Activated naive CD8-positive, alpha-beta T cell treated with anti-CD3 and anti-CD28 coated beads, Interleukin-2, amount 50 U/mL, for 24 hours (primary cell): Measurements from ENCODE around the gene SETD3.
A peak's percentile ranks its signal among the peaks of the same experiment; 100 is the strongest.

ENCODE experiments used
- ATAC-seq: fragments of 150-1000 bp; cut with Tn5 transposase; one replicate; pipeline ENCODE4 v1.10.0; 2021
- DNase-seq: peaks from one replicate; pipeline ENCODE4 v3.0.0; 2021
- H3K27ac Mint-ChIP-seq: one replicate; pipeline ENCODE4 v1.8.0; 2021; ENCODE audit warnings: mild to moderate bottlenecking, mixed read lengths
- H3K27me3 Mint-ChIP-seq: one replicate; pipeline ENCODE4 v1.8.0; 2021; ENCODE audit warnings: mixed read lengths
- H3K36me3 Mint-ChIP-seq: one replicate; pipeline ENCODE4 v1.8.0; 2021; ENCODE audit warnings: low read depth, mixed read lengths
- H3K4me1 Mint-ChIP-seq: one replicate; pipeline ENCODE4 v1.8.0; 2021; ENCODE audit warnings: mixed read lengths
- H3K4me3 Mint-ChIP-seq: one replicate; pipeline ENCODE4 v1.8.0; 2021; ENCODE audit warnings: mild to moderate bottlenecking, moderate library complexity, mixed read lengths
- H3K9me3 Mint-ChIP-seq: one replicate; pipeline ENCODE4 v1.8.0; 2021; ENCODE audit warnings: mixed read lengths

Gene SETD3

DNA sequence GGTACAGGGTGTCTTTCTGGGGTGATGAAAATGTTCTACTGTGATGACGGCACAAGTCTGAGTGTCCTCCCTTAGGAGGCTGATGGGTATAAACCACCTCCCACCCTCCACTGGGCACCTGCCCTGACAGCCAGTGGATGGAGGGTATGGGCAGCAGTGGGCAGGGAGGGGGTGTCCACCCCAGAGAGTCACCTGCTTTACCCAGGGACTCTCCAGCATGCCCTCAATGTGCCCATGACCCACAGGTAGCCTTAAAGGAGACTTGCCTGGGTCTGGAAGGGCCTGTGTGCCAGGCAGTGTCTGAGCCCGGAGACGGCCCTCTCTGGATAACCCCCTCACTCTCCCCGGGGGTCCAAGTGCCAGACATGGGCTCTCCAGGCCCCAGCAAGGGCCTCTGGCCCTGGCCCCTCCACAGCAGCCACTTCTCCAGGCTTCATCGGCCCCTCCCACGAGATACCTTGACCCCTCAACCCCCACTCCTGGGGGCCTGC, 39.3 kb upstream of the SETD3 start:
- Mint-ChIP-seq H3K27ac (no peak overlapping the region), H3K4me1 (no peaks in the 10 kb centered on the region), H3K36me3 (no peaks in the 10 kb centered on the region), H3K9me3 (no peaks in the 10 kb centered on the region), H3K4me3 (no peak overlapping the region), H3K27me3 (no peaks in the 10 kb centered on the region)
- ATAC-seq (no peak), DNase-seq (no peak)

DNA sequence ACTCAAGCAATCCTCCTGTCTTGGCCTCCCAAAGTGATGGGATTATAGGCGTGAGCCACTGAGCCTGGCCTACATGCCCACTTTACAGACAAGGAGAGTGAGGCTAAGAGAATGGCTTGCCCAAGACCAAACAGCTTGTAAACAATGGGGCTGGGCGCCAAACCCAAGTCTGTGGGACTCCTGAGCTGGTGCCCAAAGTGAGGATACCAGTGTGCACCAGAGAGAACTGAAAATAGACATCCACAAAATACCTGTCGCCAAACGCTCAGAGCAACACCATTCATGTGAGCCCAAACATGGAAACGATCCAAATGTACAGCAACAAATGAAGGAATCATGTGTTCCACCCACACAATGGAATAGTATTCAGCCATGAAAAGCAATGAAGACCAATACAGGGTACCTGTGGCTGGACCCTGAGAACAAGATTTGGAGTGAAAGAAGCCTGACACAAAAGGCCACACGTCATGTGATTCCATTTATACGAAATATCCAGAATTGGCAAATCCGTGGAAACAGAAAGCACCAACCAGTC, 38.8 kb upstream of the SETD3 start:
- no peaks in the 10 kb centered on the region for H3K9me3 Mint-ChIP-seq

DNA sequence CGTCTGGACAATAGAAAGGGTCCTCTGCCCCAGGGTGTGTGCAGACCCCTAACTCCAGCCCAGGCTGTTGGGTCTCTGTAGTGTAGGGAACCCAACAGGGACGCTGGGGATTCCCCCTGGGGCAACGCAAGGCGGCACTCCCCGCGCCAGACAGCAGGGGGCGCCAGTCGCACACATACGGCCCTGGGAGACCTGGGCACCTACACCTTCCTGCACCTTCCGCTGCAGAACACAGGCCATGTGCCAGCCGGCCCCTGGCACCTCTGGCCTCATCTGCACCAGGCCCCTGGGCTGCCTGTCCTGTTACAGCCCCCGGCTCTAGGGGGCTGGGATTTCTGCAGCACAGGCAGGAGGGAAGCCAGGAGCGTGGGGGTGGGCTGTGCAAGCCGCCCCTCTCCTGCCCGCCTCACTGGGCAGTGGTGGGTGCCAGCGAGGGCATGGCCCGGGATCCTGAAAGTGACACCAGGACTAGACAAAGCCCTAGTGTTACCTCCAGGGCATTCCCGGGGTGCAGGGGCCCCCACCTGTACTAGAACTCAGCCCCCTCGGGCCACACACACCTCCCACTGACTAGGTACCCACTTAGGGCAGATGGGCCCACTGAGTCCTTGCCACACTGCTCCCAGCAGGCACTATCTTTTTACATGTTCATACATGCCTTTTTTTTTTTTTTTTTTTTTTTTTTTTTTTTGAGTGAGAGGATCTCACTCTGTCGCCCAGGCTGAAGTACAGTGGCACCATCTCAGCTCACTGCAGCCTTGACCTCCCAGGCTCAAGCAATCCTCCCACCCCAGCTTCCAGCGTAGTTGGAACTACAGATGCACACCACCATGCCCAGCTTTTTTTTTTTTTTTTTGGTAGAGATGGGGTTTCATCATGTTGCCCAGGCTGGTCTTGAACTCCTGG, 38.0 kb upstream of the SETD3 start:
- no peaks in the 10 kb centered on the region for H3K4me1 Mint-ChIP-seq
- H3K27me3 Mint-ChIP-seq: no peaks in the 10 kb centered on the region

More for the DNA sequence above, 38.8 kb upstream of the SETD3 start:
- DNase-seq: no peak
- Mint-ChIP-seq H3K27me3 (no peaks in the 10 kb centered on the region), H3K4me1 (no peaks in the 10 kb centered on the region), H3K36me3 (no peaks in the 10 kb centered on the region), H3K4me3 (no peak overlapping the region), H3K27ac (no peak overlapping the region)
- ATAC-seq: no peak

DNA sequence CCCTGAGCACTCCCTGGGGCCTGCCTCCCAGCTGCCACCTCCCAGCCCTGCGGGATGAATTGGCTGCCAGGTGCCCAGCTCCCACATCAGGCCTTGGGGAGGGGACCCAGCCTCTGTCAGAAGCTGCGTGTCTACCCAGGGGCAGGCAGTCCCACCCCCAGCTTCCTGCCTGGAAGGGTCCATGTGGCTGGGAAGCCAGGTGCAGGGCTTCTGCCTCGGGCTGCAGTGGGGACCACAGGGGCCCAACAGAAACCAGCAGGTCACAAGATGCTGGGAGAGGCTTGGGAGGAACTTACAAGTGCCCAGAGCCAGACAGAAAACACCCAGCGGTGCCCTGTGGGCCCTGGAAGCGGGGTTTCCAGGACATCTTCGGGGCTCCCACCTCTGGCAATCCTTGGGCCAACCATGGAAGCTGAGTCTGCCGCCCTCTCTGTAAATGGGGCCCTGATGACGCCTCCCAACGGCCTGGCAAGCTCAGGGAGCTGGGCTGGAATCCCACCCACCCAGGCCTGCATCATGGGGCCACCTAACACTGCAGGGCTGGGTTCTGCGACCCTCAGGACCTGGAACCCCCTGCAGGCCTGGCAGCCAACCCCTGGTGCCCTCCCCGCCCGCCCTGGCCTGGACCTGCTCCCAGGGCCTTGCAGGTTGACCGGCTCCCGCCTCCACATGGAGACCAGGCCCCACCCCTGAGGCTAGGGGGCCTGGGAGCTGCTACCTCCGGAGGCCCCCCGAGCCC, 37.2 kb upstream of the SETD3 start:
- Mint-ChIP-seq H3K4me1 (no peaks in the 10 kb centered on the region), H3K9me3 (no peaks in the 10 kb centered on the region), H3K36me3 (no peaks in the 10 kb centered on the region), H3K27ac (no peak overlapping the region), H3K4me3 (no peak overlapping the region), H3K27me3 (no peaks in the 10 kb centered on the region)
- ATAC-seq (peak; percentile 3), DNase-seq (no peak)

More for the DNA sequence above, 38.0 kb upstream of the SETD3 start:
- peak; percentile 85 for DNase-seq
- peak; percentile 68 for ATAC-seq
- Mint-ChIP-seq H3K4me3 (no peak overlapping the region), H3K36me3 (no peaks in the 10 kb centered on the region), H3K9me3 (no peaks in the 10 kb centered on the region), H3K27ac (no peak overlapping the region)

DNA sequence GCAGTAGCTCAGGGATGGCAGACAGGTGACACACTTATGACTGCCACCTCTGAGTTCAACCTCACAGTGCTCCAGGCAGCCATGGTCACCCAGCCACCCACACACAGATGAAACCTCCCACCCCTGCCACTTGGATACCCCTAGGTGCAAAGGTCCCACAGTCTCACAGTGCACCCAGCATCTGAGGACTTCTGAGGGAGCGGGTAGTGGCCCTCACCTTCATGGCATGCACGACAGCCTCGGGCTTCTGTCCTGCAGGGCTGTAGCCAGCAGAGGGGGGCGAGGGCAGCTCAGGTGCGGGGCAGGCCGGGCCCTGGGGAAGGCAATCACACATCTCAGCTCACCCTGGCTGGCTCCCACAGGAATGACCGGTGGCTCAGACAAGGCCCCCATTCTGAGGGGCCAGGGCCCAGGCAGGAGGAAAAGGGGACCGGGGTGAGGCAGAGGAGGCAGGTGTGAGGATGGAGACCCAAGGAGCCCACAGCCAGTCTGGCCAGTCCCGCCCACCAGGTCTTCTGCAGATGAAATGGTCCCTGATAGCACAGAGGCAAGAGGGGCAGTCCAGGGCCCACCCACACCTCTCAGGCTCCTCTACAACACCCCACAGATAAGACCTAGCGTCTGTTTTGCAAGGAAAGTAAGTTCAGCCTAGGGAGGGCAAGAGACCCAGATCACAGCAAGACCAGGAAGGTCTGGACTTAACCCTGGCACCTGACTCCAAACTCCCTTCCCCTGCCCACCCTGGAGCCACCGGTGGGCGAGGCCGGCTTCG, 36.4 kb upstream of the SETD3 start:
- ATAC-seq (no peak), DNase-seq (no peak)
- Mint-ChIP-seq H3K9me3 (no peaks in the 10 kb centered on the region), H3K27ac (no peak overlapping the region), H3K36me3 (no peaks in the 10 kb centered on the region), H3K4me3 (no peak overlapping the region), H3K27me3 (no peaks in the 10 kb centered on the region), H3K4me1 (no peaks in the 10 kb centered on the region)

DNA sequence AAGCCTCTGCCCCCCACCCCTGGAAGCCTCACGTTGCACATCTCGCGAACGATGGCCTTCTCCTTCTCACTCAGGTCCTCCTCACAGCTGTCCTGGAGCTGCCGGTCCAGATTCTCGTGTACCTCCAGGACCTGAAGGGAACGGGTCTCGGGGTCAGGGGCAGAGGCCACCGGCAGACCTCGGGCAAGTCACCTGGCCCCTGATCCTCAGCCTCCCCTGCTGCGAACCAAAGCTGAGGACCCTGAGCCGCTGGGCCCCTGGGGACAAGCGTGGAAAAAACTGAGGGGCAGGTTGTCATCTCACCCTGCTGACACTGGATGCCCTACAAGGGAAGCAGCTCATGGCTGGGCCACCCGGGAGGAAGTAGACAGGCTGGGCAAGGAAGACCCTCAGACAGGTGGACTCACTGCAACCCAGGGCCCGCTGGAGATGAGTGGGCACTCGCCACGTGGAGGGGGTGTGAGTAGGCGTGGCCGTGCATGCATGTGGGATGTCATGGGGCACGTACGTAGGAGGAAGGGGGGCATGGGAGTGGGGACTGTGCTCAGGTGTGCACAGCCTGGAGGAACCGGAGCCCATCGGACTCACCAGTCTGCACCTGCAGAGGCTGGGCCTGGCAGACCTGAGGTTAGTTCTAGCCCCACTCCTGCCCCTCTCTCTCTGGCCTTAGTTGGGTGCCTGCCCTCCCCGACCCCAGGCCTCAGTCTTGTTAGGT, 35.7 kb upstream of the SETD3 start:
- DNase-seq (no peak), ATAC-seq (no peak)
- Mint-ChIP-seq H3K36me3 (no peaks in the 10 kb centered on the region), H3K27ac (no peak overlapping the region), H3K27me3 (no peaks in the 10 kb centered on the region), H3K4me3 (no peak overlapping the region), H3K4me1 (no peaks in the 10 kb centered on the region), H3K9me3 (no peaks in the 10 kb centered on the region)

DNA sequence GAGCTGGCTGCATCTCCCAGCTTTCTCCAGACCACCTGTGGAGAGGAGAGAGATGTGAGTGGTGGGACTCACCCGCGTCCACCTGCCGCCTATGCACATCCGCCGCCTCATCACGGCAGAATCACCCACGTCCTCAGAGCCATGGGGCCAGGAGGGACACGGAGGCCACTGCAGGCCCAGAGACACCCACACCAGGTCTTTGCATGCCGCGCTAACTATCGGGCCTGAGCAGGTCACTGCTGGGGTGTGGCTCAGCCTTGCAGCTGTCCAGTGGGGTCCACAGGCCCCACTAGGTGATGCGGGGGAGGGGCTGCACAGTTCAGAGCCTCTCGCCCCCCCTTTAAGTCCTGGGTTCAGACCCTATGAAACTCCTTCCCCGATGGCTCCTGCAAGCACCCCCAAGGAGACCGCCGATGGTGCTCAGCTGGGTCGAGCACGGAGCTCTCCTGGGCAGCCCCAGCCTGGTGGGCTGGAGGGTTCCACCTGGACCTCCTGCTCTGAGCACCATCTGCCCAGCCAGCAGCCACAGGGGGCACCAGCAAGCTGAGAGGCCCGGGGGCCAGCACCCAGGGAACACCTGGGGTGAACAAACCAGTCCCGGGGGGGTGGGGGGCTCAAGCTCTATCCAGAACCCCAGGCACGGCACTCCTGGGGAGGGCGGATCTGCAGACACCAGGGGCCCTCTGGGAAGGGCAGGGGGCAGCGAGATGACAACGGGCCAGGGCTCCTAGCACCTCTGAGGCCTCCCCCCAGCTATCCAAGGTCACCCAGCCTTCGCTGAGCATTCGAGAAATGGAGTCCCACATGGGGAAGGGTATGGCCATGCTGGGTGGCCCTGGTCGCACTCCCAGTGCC, 34.9 kb upstream of the SETD3 start:
- Mint-ChIP-seq H3K27ac (no peak overlapping the region), H3K4me3 (no peak overlapping the region), H3K4me1 (no peaks in the 10 kb centered on the region), H3K9me3 (no peaks in the 10 kb centered on the region), H3K36me3 (no peaks in the 10 kb centered on the region), H3K27me3 (no peaks in the 10 kb centered on the region)
- DNase-seq: no peak
- no peak for ATAC-seq

DNA sequence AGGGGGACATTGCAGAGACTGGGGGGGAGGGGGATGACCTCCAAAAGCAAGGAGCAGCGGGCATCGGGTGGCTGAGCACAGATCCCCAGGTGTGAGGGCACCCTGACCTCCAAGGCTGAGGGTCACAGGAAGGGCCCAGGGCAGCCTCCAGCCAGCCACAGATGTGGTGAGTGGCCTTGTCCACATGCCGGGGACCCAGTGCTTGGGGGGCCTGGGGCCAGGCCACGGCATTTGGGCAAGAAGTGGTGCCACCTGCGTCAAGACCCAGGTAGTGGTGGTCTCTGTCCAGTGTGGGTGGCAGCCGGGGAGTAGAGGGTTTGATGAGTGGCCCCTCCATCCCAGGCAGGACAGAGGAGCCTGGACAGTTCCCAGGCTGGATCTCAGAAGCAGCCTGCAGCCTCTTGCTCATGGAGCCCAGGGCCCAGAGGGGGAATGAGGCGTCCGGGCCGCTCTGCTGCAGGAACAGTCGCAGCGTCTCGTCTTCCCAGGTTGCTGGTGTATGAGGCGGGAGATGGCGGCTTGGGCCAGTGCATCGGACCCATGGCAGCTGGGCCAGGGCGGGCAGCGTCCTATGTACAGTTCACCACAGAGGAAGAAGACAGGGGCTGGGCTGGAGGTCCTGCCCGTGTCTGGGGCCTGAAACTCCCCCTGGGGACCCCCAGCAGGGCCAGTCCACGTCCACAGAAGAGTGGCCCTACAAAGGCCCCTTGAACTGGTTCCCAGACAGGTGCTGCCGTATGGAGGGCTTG, 34.1 kb upstream of the SETD3 start:
- no peaks in the 10 kb centered on the region for H3K36me3 Mint-ChIP-seq
- ATAC-seq (no peak), DNase-seq (no peak)
- H3K9me3 Mint-ChIP-seq: no peaks in the 10 kb centered on the region
- no peak overlapping the region for H3K27ac Mint-ChIP-seq
- no peaks in the 10 kb centered on the region for H3K27me3 Mint-ChIP-seq
- no peaks in the 10 kb centered on the region for H3K4me1 Mint-ChIP-seq
- no peak overlapping the region for H3K4me3 Mint-ChIP-seq

DNA sequence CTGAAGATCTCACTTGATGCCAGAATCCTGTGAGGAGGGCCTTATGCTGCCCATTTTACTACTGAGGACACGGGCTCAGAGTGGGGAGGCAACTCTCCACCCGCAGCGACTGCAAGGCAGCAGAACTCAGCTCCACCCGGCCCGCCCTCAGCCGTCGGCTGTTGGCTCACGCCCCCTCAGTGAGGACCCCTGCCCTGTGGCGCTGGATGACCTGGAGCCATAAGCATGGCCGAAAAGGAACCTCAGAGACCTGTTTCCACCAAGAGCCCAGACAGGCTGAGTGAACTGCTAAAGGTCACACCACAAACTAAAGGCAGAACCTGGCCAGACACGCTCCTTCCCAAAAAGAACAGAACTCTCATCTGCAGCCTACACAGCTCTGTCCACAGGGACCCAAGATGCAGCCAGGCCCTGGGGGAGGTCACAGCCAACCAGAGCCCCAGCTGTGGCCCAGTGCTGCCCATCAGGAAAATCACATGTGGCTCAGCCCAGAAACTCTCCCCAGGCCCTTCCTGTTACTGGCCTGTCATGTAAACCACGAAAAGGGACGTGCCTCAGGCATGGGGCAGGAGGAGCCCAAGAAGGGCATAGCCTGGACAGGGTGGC, 33.4 kb upstream of the SETD3 start:
- Mint-ChIP-seq H3K36me3 (peaks cover 5% of the 10 kb centered on the region), H3K4me3 (no peak overlapping the region), H3K27me3 (no peaks in the 10 kb centered on the region), H3K27ac (no peak overlapping the region), H3K4me1 (no peaks in the 10 kb centered on the region), H3K9me3 (no peaks in the 10 kb centered on the region)
- DNase-seq (no peak), ATAC-seq (no peak)

DNA sequence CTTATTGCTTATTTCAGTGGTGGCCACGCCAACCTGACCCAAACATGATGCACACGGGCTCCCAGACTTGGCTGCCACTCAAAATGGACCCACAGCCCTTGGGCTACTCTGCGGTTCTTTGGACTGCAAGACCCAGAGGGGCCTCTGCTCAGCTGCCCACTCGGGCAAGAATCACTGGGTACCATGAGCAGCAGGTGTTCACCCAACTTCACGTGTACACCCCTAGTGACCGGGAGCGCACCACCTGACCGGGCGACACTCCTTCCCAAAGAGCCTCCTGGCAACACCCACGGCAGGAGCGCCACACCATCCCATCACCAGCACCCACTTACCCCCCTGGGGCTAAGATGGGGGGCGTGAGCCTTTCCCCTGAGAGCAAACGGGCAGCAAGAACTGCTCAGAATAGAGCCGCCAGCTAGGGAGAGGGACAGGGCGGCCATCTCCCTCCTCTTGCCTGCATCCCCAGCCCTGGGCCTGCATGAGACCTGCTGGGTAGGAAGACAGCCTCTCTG, 32.6 kb upstream of the SETD3 start:
- Mint-ChIP-seq H3K27me3 (no peaks in the 10 kb centered on the region), H3K27ac (no peak overlapping the region), H3K4me3 (no peak overlapping the region), H3K36me3 (peaks cover 12% of the 10 kb centered on the region), H3K9me3 (no peaks in the 10 kb centered on the region), H3K4me1 (no peaks in the 10 kb centered on the region)
- DNase-seq (no peak), ATAC-seq (no peak)

DNA sequence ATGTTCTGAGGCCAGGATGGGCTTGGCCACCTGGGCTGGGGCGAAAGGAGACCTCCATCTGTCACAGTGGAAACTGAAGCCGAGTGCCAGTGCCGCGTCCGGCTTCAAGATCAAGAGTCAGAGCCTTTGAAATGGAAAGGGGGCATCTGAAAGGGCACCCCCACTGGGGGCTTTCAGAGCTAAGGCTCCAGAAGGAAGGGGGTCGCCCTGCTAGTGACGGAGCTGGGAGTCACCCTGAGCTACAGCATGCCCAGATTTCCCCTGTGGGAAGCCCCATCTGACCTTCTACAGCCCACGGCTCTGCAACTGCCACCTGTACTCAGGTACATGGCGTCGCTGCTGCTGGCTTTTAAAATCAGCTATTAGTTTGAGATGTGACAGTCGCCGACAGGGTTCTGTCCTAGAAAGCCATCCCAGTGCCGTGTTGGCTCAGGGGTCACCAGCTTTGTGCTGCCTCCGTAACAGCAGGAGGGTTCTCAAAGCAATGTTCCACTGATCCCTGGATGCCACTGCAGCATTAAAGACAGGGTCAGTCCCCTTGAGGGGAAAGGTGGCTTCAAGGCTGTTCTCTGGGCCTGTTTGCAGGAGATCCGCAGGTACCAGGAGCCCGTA, 32.0 kb upstream of the SETD3 start:
- Mint-ChIP-seq H3K27me3 (no peaks in the 10 kb centered on the region), H3K9me3 (no peaks in the 10 kb centered on the region), H3K36me3 (peaks cover 15% of the 10 kb centered on the region), H3K4me1 (no peaks in the 10 kb centered on the region), H3K4me3 (no peak overlapping the region), H3K27ac (no peak overlapping the region)
- ATAC-seq (no peak), DNase-seq (no peak)

DNA sequence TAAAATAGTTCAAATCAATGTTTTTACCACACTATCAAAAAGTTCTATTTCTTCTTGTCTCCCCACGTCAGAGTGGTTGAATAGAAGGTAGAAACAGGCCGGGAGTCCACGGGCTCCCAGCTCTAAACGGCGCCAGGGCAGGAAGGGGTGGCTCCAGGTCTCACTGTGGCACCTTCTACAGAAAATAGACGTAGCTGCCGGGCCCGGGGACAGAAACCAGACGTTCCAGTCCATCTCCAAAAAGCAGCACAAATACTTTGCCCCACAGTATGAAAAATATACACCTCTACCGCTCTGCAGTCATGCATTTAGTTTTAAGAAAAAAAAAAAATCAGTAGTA, 31.4 kb upstream of the SETD3 start:
- Mint-ChIP-seq H3K4me1 (no peaks in the 10 kb centered on the region), H3K9me3 (no peaks in the 10 kb centered on the region), H3K36me3 (peaks cover 17% of the 10 kb centered on the region), H3K27ac (no peak overlapping the region), H3K27me3 (no peaks in the 10 kb centered on the region), H3K4me3 (no peak overlapping the region)
- ATAC-seq: no peak
- DNase-seq: no peak
